ENCODE measurements around the gene SLC22A15. TPM values are rescaled to one million over a fixed set of nuclear protein-coding genes. Genes with fewer than 3 reads are reported as not detected.

The SLC22A15 gene
- total RNA-seq, result 1 to 10 TPM; 1.4 to 1.6 TPM

DNA sequence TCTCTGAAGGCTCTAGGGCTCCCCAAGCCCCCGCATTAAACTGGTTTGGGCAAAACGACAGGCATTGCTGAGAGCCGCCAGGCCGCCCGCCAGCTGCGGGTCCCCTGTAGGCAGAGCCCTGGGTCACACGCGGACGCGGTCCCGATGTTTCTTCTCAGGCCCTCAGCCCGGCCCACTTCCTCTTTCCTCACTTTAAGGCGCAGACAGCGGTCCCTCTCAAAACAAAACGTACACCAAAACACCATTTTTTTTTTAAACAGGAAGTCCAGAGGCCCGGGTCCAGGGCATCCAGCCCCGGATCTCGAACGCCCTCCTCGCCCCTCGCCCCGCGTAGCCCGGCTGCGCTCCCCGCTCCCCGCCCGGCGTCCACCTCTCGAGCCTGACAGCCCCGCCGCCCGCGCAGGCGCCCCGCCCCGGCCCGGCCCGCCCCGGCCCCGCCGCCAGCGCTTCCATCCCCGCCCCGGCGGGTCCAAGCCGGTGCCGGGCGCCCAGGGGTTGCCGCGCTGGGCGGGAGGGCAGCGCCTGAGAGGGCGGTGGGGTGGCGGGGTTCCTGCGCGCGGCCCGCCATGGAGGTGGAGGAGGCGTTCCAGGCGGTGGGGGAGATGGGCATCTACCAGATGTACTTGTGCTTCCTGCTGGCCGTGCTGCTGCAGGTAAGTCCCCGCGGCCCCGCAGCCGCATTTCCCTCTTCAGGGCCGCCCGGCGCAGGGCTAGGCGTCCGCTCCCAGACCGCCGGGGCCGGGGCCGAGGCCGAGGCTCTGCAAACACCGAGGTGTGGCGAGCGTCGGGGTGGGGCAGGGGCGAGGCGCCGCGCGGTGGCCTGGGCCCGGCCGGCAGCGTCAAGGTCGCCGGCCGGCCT lies at the start of gene SLC22A15:
TSS of gene SLC22A15 (plus strand) at position 452 of the 859 bp plus-strand sequence. CDS start at position 567, 115 bp downstream.
- Mint-ChIP-seq H3K9me3 (no peaks in the 10 kb centered on the region), H3K27me3 (peaks cover 48% of the 10 kb centered on the region), H3K4me3 (peak within 1 kb of the TSS; percentile 92), H3K4me1 (peaks cover 11% of the 10 kb centered on the region), H3K27ac (peak within 1 kb of the TSS; percentile 79), H3K36me3 (no peaks in the 10 kb centered on the region)
- DNase-seq, result peak; percentile 70
- POLR2A ChIA-PET, result no interaction called here
- ATAC-seq (ENCODE audit: low read depth), result peak; percentile 79

DNA sequence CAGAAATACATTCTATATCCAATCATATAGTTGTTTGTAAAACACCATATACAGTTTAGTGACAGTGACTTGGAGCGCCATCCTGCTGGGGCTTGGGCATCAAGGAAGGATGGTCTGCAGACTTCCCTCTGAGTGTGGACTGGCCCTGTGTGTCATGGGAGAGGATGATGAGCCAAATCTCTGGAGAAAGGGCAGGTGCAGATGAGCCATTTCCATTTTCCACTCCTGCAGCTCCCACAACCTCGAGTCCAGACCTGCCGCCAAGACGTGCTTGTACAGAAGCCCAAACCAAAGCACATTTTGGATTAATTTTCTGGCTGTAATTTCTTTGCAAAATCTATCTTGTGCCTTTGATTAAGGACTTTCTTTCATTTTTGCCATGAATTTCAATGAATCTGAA lies 48.3 kb upstream of the SLC22A15 start:
- no peaks in the 10 kb centered on the region for H3K9me3 Mint-ChIP-seq
- DNase-seq, result no peak
- H3K27ac Mint-ChIP-seq, result no peak overlapping the region
- no peaks in the 10 kb centered on the region for H3K4me1 Mint-ChIP-seq
- no peak for ATAC-seq (ENCODE audit: low read depth)
- H3K36me3 Mint-ChIP-seq, result no peaks in the 10 kb centered on the region
- no peak overlapping the region for H3K4me3 Mint-ChIP-seq
- POLR2A ChIA-PET, result no interaction called here
- H3K27me3 Mint-ChIP-seq, result peaks cover 6% of the 10 kb centered on the region

DNA sequence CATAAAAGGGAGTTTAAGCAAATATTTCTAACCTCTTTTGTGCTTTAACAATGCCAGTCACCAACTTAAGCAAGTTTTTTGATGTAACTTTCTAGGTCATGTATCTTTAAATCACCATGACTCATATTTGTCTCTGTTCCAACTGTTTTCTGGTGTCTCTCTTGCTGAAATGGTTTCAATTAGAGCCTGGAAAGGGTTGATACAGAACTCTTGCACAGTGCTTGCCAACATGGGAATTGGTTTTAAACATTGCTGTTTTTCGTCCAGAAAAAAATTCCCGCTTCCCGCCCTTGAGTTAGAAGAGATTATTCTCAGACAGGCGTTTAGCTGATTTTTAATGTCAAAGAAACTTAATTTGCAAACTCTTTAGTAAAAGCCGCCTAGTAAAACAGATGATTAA lies 46.4 kb upstream of the SLC22A15 start:
- peaks cover 2% of the 10 kb centered on the region for H3K27me3 Mint-ChIP-seq
- no peaks in the 10 kb centered on the region for H3K4me1 Mint-ChIP-seq
- no peaks in the 10 kb centered on the region for H3K36me3 Mint-ChIP-seq
- H3K4me3 Mint-ChIP-seq, result no peak overlapping the region
- H3K9me3 Mint-ChIP-seq, result no peaks in the 10 kb centered on the region
- ATAC-seq (ENCODE audit: low read depth), result no peak
- POLR2A ChIA-PET, result no interaction called here
- H3K27ac Mint-ChIP-seq, result no peak overlapping the region
- no peak for DNase-seq

DNA sequence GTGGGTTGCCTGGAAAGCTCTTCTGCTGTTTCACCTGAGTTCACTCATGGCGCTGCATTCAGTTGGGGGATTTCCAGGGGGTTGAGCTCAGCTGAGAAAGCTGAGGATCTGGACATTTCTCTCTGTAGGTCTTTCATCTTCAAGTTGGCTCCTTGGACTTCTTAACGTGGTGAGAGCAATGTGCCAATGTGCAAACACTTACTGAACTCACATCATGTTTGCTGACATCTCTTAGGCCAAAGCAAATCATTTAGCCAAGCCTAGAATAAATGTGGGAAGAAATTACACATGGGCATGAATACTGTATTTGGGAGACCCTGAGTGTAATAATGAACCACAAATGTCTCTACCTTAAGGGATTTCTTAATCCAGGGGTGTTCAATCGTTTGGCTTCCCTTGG lies 42.7 kb upstream of the SLC22A15 start:
- H3K27ac Mint-ChIP-seq, result no peak overlapping the region
- H3K27me3 Mint-ChIP-seq, result no peaks in the 10 kb centered on the region
- H3K4me1 Mint-ChIP-seq, result no peaks in the 10 kb centered on the region
- DNase-seq, result no peak
- no peaks in the 10 kb centered on the region for H3K36me3 Mint-ChIP-seq
- POLR2A ChIA-PET, result no interaction called here
- H3K9me3 Mint-ChIP-seq, result no peaks in the 10 kb centered on the region
- no peak for ATAC-seq (ENCODE audit: low read depth)
- no peak overlapping the region for H3K4me3 Mint-ChIP-seq

DNA sequence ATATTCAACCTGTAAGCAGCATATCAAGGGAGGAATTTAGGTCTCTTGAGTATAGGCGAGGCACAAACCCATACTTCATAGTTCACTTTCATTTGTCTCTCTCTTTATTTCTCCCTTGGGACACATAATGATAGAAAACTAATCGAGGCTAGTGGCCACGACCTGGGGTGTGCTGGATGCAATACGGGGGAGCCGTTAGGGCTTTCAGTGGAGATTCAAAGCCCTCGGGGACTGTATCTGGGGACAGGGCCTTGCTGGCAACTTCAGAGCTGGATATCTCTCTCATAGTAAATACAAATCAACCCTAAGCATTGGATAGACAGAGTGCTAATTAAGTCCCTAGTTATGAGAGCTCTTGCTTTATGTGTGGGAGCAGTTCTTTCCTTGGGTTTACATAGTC lies 36.9 kb upstream of the SLC22A15 start:
- H3K4me1 Mint-ChIP-seq, result no peaks in the 10 kb centered on the region
- H3K4me3 Mint-ChIP-seq, result no peak overlapping the region
- ATAC-seq (ENCODE audit: low read depth) (no peak), DNase-seq (no peak)
- H3K27me3 Mint-ChIP-seq, result peaks cover 3% of the 10 kb centered on the region
- no peak overlapping the region for H3K27ac Mint-ChIP-seq
- POLR2A ChIA-PET, result no interaction called here
- H3K9me3 Mint-ChIP-seq, result no peaks in the 10 kb centered on the region
- no peaks in the 10 kb centered on the region for H3K36me3 Mint-ChIP-seq

DNA sequence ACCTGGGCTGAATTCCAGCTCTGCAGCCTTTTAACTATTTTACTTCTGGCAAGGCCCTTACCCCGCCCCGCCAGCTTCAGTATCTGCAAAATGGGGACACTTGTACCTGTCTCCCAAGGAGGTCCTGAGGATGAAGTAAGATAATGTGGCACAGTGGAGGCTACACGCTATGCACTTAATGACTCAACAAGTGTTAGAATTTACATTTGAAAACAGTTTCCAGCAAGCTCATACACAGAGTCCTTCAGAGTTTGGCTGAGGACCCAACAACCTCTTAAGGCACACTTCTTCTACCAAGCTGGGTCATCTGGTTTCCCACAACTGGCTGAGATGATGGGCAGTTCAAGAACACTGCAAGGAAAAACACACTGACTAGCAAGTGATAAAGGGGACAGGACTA lies 30.2 kb upstream of the SLC22A15 start:
- no peak overlapping the region for H3K27ac Mint-ChIP-seq
- no peak overlapping the region for H3K4me3 Mint-ChIP-seq
- ATAC-seq (ENCODE audit: low read depth) (no peak), DNase-seq (no peak)
- POLR2A ChIA-PET, result no interaction called here
- H3K36me3 Mint-ChIP-seq, result no peaks in the 10 kb centered on the region
- peaks cover 11% of the 10 kb centered on the region for H3K27me3 Mint-ChIP-seq
- H3K9me3 Mint-ChIP-seq, result no peaks in the 10 kb centered on the region
- H3K4me1 Mint-ChIP-seq, result no peaks in the 10 kb centered on the region

DNA sequence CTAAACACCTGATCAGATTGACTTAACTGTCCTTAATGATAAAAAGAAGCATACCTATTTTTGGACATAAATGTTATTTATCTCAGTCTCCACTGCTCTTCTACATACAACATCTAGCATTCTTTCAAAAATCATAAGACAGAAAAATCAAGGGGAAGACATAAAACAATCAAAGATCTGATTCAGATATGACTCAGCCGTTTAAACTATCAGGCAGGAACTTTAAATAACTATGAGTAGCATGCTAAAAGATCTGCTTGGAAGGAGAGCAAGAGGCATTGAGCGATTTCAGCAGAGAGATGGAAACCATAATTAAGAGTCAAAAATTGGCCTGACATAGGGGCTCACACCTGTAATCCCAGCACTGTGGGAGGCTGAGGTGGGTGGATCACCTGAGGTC lies 27.2 kb upstream of the SLC22A15 start:
- no peaks in the 10 kb centered on the region for H3K4me1 Mint-ChIP-seq
- no peak for DNase-seq
- POLR2A ChIA-PET, result no interaction called here
- peaks cover 10% of the 10 kb centered on the region for H3K27me3 Mint-ChIP-seq
- H3K27ac Mint-ChIP-seq, result no peak overlapping the region
- no peak overlapping the region for H3K4me3 Mint-ChIP-seq
- ATAC-seq (ENCODE audit: low read depth), result no peak
- H3K9me3 Mint-ChIP-seq, result no peaks in the 10 kb centered on the region
- H3K36me3 Mint-ChIP-seq, result no peaks in the 10 kb centered on the region

DNA sequence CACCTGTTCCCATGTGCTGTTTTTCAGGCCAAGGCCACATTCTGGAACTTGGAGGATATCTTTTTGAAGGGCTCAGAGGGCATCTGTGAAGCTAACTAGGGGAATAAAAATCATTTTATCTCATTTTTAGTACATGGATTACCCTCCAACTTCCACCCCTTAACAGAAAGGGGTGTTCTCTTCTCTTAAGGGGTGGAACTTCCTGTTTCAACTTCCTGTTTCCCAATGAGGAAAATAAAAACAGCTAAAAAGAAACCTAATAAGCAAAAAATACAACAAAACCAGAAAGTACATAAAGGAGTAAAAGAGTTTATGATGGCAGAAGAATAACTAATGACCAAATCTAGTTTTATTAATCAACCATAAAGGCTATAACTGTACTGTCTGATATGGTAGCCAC lies 24.8 kb upstream of the SLC22A15 start:
- no peaks in the 10 kb centered on the region for H3K9me3 Mint-ChIP-seq
- peaks cover 8% of the 10 kb centered on the region for H3K27me3 Mint-ChIP-seq
- DNase-seq, result no peak
- ATAC-seq (ENCODE audit: low read depth), result no peak
- POLR2A ChIA-PET, result no interaction called here
- H3K27ac Mint-ChIP-seq, result no peak overlapping the region
- no peaks in the 10 kb centered on the region for H3K4me1 Mint-ChIP-seq
- no peaks in the 10 kb centered on the region for H3K36me3 Mint-ChIP-seq
- no peak overlapping the region for H3K4me3 Mint-ChIP-seq

DNA sequence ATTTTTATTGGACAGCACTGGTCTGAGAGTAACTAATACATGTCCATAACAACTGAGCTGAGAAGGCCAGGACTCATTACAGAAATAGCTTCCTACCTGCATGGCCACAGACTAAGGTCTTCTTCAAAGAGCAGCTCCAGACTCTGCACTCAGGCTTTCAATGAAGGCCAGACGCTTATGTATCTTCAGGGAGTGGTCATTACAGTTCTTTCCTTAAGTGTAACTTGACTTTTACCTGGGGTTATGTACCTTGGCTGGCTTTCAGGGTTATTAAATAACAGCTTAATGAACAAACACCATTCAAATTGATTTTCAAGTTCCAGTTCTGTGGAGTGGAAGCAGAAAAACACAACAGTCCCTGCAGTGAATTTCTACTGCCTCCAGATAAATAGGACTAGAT lies 23.8 kb upstream of the SLC22A15 start:
- Mint-ChIP-seq H3K4me3 (no peak overlapping the region), H3K9me3 (no peaks in the 10 kb centered on the region)
- POLR2A ChIA-PET, result no interaction called here

DNA sequence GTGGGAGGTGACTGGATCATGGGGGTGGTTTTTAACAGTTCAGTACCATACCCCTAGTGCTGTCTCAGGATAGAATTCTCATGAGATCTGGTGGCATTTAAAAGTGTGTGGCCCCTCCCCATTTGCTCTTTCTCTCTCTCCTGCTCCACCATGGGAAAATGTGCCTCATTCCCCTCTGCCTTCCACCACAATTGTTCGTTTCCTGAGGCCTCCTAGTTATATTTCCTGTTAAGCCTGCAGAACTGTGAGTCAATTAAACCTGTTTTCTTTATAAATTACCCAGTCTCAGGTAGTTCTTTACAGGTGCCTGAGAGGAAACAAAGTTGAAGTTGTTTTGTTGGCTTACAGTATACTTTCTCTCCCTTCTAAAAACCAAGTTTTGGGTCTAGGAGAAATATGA lies 23.1 kb upstream of the SLC22A15 start:
- ATAC-seq (ENCODE audit: low read depth), result no peak
- Mint-ChIP-seq H3K4me3 (no peak overlapping the region), H3K27me3 (peaks cover 15% of the 10 kb centered on the region), H3K36me3 (no peaks in the 10 kb centered on the region), H3K9me3 (no peaks in the 10 kb centered on the region), H3K27ac (no peak overlapping the region), H3K4me1 (no peaks in the 10 kb centered on the region)
- no peak for DNase-seq
- POLR2A ChIA-PET, result no interaction called here

More for the DNA sequence above, 23.8 kb upstream of the SLC22A15 start:
- DNase-seq, result no peak
- no peak overlapping the region for H3K27ac Mint-ChIP-seq
- H3K27me3 Mint-ChIP-seq, result peaks cover 15% of the 10 kb centered on the region
- H3K36me3 Mint-ChIP-seq, result no peaks in the 10 kb centered on the region
- ATAC-seq (ENCODE audit: low read depth), result no peak
- H3K4me1 Mint-ChIP-seq, result no peaks in the 10 kb centered on the region

DNA sequence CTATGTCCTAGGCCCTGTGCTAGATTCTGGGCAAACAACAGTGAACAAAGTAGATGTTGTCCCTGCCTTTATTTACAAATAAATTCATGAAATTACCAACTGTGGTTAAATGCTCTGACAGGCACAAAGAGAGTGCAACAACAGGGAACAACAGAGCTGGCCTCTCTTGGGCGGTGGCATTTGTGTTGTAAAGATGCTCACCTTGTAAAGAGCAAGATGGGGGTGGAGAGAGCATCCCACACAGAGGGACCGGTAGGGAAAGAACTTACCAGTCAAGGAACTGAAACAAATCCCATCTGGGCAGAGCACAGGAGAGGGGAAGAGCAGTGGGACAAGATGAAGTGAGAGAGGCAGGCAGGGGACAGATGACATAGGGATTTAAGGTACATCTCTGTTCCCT lies 21.6 kb upstream of the SLC22A15 start:
- DNase-seq, result no peak
- H3K27me3 Mint-ChIP-seq, result peaks cover 15% of the 10 kb centered on the region
- POLR2A ChIA-PET, result no interaction called here
- no peaks in the 10 kb centered on the region for H3K4me1 Mint-ChIP-seq
- H3K27ac Mint-ChIP-seq, result no peak overlapping the region
- no peaks in the 10 kb centered on the region for H3K9me3 Mint-ChIP-seq
- no peaks in the 10 kb centered on the region for H3K36me3 Mint-ChIP-seq
- ATAC-seq (ENCODE audit: low read depth), result no peak
- no peak overlapping the region for H3K4me3 Mint-ChIP-seq

DNA sequence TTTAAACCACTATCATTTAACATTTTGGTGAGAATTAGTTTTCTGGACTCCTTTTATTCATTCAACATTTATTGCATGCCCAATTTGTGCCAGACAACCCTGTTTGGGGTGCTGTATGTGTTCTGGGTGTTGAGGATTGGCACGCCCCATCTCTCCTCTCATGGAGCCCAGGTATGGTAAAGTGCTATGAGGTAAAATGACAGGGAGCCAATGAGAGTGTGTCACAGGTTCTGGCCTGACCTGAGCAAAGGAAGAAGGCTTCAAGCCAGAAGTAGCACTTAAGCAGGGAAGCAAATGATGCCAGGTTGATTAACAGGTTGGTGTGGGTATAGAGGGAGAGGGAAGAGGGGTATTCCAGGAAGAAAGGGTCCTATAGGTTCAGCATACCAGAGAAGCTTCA lies 21.1 kb upstream of the SLC22A15 start:
- POLR2A ChIA-PET, result no interaction called here
- ATAC-seq (ENCODE audit: low read depth), result no peak
- no peaks in the 10 kb centered on the region for H3K9me3 Mint-ChIP-seq
- H3K27ac Mint-ChIP-seq, result no peak overlapping the region
- peaks cover 15% of the 10 kb centered on the region for H3K27me3 Mint-ChIP-seq
- H3K36me3 Mint-ChIP-seq, result no peaks in the 10 kb centered on the region
- H3K4me3 Mint-ChIP-seq, result no peak overlapping the region
- no peaks in the 10 kb centered on the region for H3K4me1 Mint-ChIP-seq
- DNase-seq, result no peak

DNA sequence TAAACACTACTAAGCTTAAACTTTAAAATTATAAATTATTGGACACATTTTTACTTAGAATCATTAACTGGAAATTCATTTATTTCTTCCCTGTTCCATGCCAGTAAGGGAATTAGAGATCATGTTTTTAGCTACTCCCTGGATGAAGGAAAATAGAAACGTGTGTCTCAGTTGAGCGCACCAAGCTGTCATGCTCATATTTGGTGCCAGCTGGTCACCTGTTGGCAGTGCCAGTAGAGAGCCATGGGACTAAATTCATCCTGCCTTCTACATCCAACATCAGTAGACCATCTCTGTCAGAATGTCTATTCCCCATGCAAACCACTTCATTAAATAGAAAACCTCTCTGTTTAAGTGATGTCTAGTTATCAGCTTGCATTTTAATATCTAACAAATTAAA lies 17.4 kb upstream of the SLC22A15 start:
- Mint-ChIP-seq H3K27me3 (peaks cover 24% of the 10 kb centered on the region), H3K4me3 (no peak overlapping the region), H3K9me3 (no peaks in the 10 kb centered on the region), H3K4me1 (no peaks in the 10 kb centered on the region), H3K36me3 (no peaks in the 10 kb centered on the region), H3K27ac (no peak overlapping the region)
- no peak for DNase-seq
- POLR2A ChIA-PET, result no interaction called here
- no peak for ATAC-seq (ENCODE audit: low read depth)

DNA sequence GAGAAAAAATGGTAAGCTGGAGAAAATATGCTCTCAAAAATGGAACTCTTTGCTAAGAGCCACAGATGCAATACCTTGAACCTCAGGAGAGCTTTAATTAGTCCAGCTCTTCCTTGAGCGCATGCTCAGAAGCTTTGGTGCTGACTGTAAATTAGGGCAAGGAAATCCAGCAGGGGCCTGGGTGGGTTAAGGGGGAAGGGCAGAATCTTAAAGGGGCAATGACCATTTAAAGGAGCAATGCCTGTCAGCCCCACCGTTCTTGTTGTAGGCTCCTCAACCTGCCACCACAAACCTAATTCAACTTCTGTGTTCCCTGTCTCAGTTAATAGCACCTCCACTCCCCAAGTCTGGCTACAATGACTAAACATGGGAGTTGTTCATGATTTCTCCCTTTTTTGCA lies 6.8 kb upstream of the SLC22A15 start:
- POLR2A ChIA-PET, result no interaction called here
- DNase-seq, result no peak
- H3K27me3 Mint-ChIP-seq, result peaks cover 40% of the 10 kb centered on the region
- H3K4me3 Mint-ChIP-seq, result no peak overlapping the region
- no peaks in the 10 kb centered on the region for H3K36me3 Mint-ChIP-seq
- no peaks in the 10 kb centered on the region for H3K9me3 Mint-ChIP-seq
- no peak overlapping the region for H3K27ac Mint-ChIP-seq
- ATAC-seq (ENCODE audit: low read depth), result no peak
- no peaks in the 10 kb centered on the region for H3K4me1 Mint-ChIP-seq

All from activated naive CD8-positive, alpha-beta T cell treated with anti-CD3 and anti-CD28 coated beads, Interleukin-2, amount 10 ng/mL, durations not matched to agents 7 days and 5 days (primary cell).